ENCODE results near the gene OR8D2. TPM values are rescaled to one million over a fixed set of nuclear protein-coding genes. Genes with fewer than 3 reads are reported as not detected.

OR8D2 gene
- total and polyA plus RNA-seq, 2 of the 13 experiments (the other 11 are each of a cell fraction or from before 2014, with no cell fraction given), result not detected

DNA sequence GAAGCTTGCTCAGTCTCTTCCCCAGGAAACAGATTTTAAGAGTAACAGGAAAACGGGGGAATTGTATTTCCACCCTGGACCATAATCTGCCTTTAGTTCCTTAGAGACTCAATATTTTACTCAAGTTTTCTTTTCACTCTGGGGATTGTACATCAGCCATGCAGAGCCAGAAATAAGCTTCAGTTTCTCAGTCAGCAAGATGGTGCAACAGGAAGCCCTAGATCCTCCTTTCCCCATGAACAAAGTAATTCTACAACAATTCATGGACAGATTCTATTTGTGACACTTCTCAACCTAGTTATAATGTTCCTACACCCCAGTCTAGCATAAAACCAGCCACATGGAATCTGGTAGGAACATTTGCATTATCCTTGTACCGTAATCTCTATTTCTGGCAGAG is 39.6 kb upstream of the OR8D2 start:
- no peaks in the 10 kb centered on the region for H3K79me2 ChIP-seq (ENCODE audit: insufficient read depth, low read length)
- H3K27ac ChIP-seq (ENCODE audit: extremely low read length, insufficient read depth, low read length), result no peak overlapping the region
- ATAC-seq, result no peak
- no peak overlapping the region for H3K4me3 ChIP-seq (replicated peaks in 1 of 3; ENCODE audit: insufficient read depth in 1 of 3, low read depth in 2 of 3, low read length in 3 of 3)
- WGBS (ENCODE audit: low lambda C conversion rate), result 0% methylated on average over 2 of the region's 2 CpGs
- H3K9ac ChIP-seq (ENCODE audit: insufficient read depth, low read depth, low read length), result no peak overlapping the region
- no peaks in the 10 kb centered on the region for H3K4me1 ChIP-seq (ENCODE audit: insufficient read depth, low read length)
- H3K27me3 ChIP-seq (ENCODE audit: control insufficient read depth in 1 of 2, insufficient read depth in 2 of 2, low read length in 2 of 2), result no peaks in the 10 kb centered on the region; a peak in 1 of 5 replicates
- BruUV-seq (replicated peaks), result no TSS peak
- no peaks in the 10 kb centered on the region for H3K9me3 ChIP-seq (ENCODE audit: low read length)
- no peak for FAIRE-seq
- no peak for TF ChIP-seq ZNF567 (CRISPR knock-in tag; IDR thresholded peaks at IDR 0.05; ENCODE audit: borderline replicate concordance)
- no peak for TF ChIP-seq NCOA2 (CRISPR knock-in tag; IDR thresholded peaks at IDR 0.05)
- TF ChIP-seq, protein P1, sequence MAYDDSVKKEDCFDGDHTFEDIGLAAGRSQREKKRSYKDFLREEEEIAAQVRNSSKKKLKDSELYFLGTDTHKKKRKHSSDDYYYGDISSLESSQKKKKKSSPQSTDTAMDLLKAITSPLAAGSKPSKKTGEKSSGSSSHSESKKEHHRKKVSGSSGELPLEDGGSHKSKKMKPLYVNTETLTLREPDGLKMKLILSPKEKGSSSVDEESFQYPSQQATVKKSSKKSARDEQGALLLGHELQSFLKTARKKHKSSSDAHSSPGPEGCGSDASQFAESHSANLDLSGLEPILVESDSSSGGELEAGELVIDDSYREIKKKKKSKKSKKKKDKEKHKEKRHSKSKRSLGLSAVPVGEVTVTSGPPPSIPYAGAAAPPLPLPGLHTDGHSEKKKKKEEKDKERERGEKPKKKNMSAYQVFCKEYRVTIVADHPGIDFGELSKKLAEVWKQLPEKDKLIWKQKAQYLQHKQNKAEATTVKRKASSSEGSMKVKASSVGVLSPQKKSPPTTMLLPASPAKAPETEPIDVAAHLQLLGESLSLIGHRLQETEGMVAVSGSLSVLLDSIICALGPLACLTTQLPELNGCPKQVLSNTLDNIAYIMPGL (CRISPR knock-in tag; IDR thresholded peaks at IDR 0.05; ENCODE audit: borderline replicate concordance in 1 of 2, low read depth in 1 of 2), result no peak
- TF ChIP-seq SATB2 (CRISPR knock-in tag; IDR thresholded peaks at IDR 0.05), result no peak
- no peak for TF ChIP-seq ZNF180 (CRISPR knock-in tag; IDR thresholded peaks at IDR 0.05; ENCODE audit: borderline replicate concordance, low read depth)
- no peak for TF ChIP-seq CENPX (CRISPR knock-in tag; IDR thresholded peaks at IDR 0.05)
- TF ChIP-seq ZNF337 (CRISPR knock-in tag; IDR thresholded peaks at IDR 0.05; ENCODE audit: borderline replicate concordance, low read depth), result no peak
- TF ChIP-seq BHLHE40 (IDR thresholded peaks at IDR 0.05; ENCODE audit: low read length), result no peak
- no peak for TF ChIP-seq U2AF1 (optimal IDR thresholded peaks at IDR 0.05; ENCODE audit: low read depth, low read length)
- TF ChIP-seq NR2C2 (CRISPR knock-in tag; IDR thresholded peaks at IDR 0.05; ENCODE audit: borderline replicate concordance), result no peak
- TF ChIP-seq ZNF121 (CRISPR knock-in tag; IDR thresholded peaks at IDR 0.05), result no peak
- POLR2A ChIA-PET, result no interaction called here
- H2AFZ ChIP-seq (ENCODE audit: low read length), result no peak overlapping the region
- H3K4me2 ChIP-seq (ENCODE audit: low read depth, low read length), result no peak overlapping the region
- in situ Hi-C loops (cut with HindIII; ENCODE audit: extremely low pct_ligation_motif_present, low pct_unique_long_range_greater_than_20kb), result no loop called here
- CTCF ChIA-PET (ENCODE audit: low intra/inter-chr PET ratio, low total read pairs), result no interaction called here
- no peaks in the 10 kb centered on the region for H4K20me1 ChIP-seq (ENCODE audit: insufficient read depth, low read length)
- intact Hi-C loops (cut with micrococcal nuclease; ENCODE audit: unreplicated experiment), result no loop called here
- H3K36me3 ChIP-seq (replicated peaks in 1 of 2; ENCODE audit: control insufficient read depth in 1 of 2, insufficient read depth in 2 of 2, low read length in 2 of 2), result no peaks in the 10 kb centered on the region
- DNase-seq (ENCODE audit: low spot score), result no peak
